HG03439 (cell line): ENCODE measurements around the gene ATG9B.
"Not testable (repeated sequence)": the region's sequence is repeated elsewhere in the genome, so short reads cannot be mapped to it uniquely, and the experiment has no call there.

Experiments used
- ATAC-seq: cut with Tn5 transposase; IDR thresholded peaks from one replicate; pipeline ENCODE4 v1.9.1; 2021; ENCODE audit warnings: mild to moderate bottlenecking, moderate library complexity; ENCODE audit not compliant: unreplicated experiment

The ATG9B gene

DNA sequence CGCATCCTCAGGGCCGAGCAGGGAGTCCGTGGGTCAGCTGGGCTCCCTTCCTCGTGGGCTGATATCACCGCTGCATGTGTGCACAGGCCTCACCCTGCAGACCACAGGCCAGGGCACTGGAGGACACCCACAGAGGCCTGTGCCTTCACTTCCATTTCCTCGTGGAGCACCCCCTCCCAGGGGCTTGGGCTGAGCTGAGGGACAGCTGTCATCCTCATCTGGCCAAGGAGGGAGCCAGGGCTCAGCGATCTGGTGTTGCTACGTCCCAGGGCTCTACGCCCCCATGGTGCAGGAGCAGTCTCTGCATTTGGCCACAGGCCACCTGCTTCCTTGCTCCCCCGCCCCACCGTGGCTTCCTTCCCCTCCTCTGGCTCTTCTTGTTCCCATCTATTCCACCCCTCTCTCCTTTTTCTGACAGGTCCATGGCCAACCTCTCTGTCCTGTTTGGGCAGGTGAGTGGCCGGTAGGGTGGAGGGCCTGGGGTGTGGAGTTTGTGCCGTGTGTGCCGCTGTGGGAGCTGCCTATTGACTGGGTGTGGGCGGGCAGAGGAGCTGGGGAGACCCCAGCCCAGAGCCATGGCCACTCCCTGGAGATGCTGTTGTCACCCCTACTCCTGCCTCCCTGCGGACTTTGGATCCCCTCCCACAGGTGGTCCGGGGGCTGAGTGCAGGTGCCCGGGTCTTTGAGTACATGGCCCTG lies 15.7 kb upstream of the ATG9B start:
- ATAC-seq, result no peak

DNA sequence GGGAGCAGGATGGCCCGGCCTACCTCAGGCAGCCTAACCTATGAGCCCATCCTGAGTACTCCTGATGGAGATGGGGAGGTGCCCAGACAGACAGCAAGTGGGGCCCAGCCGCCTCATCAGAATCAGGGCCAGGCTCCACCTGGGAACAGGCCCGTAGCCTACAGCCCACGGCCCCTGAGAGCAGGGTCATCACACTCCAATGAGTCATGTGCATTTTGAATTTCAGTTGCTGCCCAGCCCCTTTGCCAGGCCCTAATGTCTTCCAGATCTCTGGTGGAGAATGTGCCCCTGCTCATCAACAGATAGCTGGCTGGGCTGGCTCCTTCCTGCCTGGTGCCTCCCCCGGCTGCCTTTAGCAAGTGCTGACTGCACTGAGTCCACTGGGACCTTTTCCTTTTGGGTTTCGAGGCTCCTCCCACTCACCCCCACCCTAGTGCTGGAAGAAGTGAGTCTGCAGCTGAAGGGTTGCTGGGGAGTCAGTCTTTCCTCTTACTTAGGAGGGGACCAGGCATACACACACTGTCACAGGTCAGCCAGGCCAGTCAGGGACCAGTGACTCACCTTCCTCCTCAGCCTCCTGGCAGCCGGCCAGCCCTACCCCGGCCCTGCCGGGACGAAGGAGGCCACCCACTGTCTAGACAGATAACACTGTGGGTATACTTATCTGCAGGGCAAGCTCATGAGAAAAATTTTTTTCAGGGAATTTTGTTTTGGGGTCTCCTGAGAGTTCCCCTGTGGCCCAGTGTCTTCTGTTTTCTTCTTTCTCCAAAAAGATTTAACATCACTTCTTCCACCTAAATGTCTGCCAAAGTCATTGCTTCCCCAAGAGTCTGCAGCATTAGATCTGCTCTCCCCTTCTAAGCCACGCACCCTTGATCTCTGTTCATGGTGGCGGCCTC lies 14.9 kb upstream of the ATG9B start:
- no peak for ATAC-seq

DNA sequence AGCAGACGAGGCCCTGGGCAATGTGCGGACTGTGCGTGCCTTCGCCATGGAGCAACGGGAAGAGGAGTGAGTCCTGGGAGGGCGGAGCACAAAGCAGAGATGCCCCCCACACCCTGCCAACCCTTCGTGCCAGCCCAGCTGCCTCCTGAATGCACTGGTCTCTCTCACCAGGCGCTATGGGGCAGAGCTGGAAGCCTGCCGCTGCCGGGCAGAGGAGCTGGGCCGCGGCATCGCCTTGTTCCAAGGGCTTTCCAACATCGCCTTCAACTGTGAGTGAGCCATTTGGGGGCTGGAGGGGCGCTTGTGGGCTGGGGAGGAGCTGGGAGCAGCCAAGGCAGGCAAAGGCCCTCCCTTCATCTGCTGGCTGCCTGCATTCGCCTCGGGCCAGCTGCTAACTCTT lies 11.6 kb upstream of the ATG9B start:
- no peak for ATAC-seq

DNA sequence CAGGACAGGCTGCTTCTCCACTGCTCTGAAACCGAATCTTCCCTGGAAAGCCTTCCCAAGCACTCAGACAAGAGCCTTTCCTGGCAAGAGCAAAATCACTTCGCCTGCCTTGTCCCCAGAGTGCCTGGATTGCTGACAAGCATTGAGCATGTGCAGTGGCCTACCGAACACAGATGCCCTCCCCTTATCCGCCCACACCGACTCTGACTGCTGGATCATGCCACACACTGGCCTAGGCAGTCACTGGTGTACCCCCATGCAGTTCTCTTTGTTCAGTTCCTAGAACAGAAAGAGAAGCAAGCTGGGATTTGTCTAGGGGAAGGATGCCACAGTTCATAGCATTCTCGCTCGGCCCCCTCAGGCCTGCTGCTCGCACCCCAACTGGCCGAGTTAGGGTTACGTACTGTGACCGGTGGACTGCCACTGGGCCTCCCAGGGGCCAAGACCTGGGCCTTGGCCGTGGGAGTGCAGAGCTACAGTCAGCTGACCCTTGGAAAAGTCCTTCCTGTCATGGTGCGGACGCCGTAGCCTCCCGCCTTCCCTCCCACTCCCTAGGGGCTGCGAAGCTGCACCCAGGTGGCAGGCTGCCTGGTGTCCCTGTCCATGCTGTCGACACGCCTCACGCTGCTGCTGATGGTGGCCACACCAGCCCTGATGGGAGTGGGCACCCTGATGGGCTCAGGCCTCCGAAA lies 10.9 kb upstream of the ATG9B start:
- ATAC-seq, result no peak

DNA sequence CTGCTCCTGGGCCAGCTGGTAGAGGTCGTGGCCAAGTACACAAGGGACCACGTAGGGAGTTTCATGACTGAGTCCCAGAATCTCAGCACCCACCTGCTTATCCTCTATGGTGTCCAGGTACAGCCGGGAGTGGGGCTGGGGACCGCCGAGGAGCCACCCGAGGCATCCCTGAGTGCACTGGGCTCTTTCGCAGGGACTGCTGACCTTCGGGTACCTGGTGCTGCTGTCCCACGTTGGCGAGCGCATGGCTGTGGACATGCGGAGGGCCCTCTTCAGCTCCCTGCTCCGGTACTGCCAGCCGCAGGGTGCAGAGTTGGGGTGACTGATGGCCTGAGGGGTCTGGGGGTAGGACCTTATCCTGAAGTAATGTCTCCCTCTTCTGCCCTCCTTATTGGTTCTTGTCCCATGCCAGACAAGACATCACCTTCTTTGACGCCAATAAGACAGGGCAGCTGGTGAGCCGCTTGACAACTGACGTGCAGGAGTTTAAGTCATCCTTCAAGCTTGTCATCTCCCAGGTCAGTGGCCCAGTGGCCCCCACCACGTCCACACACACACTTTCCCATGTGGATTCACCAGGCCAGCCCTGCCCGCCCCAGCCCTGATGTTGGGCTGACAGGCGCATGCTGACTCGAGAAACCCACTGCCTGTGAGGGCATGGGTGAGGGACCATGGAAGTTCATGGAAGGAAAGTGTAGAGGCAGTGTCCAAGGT lies 10.2 kb upstream of the ATG9B start:
- ATAC-seq, result no peak

DNA sequence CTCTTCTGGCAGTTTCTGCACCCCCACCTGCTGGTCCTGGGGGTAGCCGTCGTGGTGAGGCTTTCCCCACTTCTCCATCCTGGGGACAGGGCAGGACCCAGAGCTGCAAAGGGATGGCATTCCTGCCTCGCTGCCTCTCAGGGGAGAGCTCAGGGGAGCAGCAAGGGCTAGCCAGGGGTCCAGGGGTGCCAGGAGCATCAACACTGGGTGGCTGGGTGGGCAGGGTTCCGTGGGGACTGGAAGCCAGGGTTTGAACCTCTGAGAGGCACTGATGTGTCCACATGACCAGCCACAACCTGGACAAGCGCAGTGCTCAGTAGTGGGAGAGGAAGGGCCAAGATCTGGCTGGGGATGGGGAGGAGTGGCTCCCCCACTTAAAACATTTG lies 9.6 kb upstream of the ATG9B start:
- ATAC-seq, result no peak

DNA sequence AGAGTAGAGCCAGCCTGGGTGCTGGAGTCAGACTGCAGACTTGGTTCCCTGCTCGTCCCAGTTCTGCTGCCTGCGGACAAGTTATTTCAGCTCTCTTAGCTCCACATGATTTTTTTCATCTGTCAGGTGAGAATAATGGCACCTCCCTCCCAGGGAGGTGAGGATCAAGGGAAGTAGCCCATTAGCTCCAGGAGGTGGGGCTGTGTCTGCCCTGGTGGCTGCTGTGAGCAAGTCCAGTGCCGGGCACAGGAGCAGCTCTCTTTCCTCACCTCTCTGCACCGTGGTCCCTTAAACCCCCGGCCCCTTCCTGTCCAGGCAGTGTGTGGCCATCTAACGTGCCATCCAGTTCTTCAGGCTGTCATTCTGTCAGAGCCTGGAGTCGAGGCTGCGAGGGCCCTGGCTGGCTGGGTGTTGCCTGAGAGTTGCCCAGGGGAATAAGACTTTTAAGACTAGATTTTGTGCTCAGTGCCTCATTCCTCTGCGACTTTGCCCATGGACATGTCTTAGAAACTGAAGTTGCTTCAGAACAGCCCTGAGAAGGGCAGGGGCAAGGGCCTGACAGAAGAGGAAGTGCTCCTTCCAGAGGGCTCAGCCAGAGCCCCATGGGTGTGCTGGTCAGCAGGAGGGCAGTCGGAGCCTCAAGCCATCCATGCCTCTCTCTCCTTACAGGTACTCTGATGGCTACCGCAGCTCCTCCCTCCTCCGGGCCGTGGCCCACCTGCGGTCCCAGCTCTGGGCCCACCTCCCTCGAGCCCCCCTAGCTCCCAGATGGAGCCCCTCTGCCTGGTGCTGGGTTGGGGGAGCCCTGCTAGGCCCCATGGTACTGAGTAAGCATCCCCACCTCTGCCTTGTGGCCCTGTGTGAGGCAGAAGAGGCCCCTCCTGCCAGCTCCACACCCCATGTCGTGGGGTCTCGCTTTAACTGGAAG lies 8.9 kb upstream of the ATG9B start:
- no peak for ATAC-seq

DNA sequence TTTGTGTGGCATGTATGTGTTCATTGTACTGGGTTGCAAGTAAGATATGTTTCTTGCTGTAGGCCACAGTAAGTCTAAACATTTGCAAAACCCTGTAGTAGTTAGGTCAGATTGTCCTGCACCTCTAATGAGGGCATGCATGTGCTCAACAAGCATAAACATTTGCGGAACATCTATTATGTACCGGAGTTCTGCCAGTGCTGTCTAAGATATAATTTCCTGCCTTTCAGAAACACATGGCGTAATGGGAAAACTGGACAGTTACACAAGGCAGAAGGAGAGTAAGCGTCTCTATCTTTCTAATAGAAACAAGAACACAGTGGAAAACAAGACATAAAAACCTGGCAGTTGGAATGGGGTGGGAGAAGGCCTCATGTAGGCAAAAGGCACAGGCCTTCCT lies 6.7 kb upstream of the ATG9B start:
- ATAC-seq, result no peak

DNA sequence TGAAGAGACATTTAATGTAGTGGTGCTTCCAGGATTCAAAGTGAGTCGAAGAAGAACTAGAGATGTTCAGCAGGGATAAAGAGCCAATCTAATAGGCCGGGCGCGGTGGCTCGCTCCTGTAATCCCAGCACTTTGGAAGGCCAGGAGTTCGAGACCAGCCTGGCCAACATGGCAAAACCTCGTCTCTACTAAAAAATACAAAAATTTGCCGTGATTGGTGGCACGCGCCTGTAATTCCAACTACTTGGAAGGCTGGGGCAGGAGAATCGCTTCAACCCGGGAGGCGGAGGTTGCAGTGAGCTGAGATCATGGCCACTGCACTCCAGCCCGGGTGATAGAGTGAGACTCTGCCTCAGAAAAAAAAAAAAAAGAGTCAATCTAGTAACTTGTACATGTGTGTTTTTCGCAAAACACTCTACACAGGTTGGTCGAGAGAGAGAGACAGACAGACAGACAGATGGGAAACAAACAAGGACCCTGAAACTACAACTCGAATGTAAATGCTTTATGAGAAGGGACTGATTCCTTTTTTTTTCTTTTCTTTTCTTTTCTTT lies 4.7 kb upstream of the ATG9B start:
- ATAC-seq, result no peak

DNA sequence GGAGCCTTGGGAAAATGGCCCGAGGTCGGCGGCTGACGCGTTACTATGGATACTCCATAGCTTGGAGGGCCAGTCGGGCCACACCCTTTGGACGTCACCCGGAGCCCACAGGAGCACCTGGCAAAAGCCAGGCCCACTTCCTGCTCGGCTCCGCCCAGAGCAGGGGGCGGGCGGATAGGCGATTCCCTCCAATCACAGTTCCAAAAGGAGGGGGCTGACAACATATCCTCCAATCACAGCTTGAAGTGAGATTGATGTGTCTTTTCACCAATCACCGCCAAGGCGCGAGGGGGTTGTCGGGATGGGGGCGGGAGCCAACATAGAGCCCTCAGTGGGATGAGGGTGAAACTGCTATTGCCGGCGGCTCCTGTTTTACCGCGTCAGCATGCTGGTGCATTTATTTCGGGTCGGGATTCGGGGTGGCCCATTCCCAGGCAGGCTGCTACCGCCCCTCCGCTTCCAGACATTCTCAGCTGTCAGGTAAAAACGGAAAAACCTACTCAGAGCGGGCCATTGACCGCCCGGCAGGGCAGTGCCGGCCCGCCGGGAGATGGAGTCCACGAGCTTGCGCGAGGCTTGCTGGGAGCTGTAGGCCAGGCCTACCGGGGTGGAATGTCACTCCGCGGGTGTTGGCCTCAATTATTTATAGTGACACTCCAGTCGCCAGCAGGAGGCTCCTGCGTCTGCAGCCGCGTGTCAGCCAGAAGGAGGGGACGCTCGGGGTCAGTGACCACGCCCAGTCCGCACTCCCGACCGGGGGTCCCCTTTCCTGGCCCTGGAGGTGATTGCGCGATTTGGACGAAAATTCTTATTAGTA lies 4.0 kb upstream of the ATG9B start, which contains the start of gene ABCB8:
TSS of gene ABCB8 (plus strand) at position 320 of the 817 bp plus-strand sequence. CDS start at position 386, 66 bp downstream.
- ATAC-seq, result peak; percentile 95

DNA sequence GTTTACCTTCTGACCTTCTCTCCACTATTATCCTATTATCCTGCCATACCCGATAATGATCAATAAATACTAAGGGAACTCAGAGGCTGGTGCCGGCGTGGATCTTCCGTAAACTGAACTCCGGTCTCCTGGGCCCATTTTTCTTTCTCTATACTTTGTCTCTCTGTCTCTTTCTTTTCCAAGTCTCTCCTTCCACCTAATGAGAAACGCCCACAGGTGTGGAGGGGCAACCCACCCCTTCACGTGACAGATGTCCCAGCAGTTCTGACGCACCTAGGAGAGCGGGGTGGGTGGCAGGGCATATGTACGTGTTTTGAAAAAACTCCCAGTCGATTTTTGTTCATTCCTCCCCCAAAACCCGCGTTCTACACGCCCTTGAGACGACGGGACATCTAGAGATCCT lies 3.4 kb upstream of the ATG9B start:
- ATAC-seq, result not testable (repeated sequence)

DNA sequence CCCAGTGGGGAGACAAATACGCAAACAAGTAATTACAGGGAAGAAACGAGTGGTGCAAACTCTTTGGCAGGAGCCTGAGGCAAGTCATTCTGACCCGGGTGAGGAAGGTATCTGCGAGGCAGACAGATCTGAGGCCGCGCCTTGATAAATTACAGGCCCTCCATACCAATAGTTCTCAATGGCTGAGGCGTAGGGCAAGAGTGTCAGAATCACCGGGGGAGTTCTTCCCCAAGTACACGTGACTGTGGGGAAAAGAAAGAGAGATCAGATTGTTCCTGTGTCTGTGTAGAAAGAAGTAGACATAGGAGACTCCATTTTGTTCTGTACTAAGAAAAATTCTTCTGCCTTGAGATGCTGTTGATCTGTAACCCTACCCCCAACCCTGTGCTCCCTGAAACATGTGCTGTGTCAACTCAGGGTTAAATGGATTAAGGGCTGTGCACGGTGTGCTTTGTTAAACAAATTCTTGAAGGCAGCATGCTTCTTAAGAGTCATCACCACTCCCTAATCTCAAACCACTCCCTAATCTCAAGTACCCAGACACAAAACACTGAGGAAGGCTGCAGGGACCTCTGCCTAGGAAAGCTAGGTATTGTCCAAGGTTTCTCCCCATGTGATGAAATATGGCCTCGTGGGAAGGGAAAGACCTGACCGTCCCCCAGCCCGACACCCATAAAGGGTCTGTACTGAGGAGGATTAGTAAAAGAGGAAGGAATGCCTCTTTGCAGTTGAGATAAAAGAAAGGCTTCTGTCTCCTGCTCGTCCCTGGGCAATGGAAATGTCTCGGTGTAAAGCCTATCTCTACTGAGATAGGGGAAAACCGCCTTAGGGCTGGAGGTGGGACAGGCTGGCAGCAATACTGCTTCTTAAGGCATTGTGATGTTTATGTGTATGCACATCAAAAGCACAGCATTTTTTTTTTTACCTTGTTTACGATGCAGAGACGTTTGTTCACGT lies 2.8 kb upstream of the ATG9B start:
- ATAC-seq, result not testable (repeated sequence)

DNA sequence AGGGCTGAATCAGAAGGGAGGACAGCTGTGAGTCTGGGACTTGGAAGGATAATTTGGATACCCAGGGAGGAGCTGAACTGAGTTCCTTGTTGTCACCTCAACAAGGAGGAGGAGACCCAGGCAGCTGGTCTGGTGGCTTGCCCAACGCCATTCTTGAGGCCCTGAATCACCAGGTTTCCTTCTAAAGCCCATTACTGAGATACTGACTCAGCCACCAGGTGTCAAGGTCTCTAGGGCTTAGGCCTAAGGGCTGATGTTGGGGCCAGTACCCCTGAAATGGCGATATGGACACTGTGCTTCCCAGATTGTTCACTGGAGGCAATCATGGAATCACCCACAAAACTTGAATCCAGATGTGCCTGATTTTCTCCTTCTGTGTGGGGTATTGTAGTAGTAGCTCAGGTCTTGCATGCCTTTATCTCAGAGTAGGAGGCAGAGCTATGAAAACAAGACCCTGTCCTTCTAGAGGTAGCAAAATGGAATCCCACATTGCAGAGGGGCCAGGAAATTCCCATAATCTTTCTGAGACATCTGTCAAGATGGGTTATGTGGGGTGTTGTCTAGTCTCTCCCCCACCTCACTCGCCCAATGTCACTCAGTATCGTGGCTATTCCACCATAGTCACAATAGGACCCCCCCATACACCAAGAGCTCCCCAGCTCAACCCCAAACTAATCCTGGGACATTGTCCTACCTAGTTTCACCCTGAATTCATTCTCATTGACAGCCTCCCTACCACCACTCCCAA lies 1.8 kb upstream of the ATG9B start:
- ATAC-seq, result no peak

DNA sequence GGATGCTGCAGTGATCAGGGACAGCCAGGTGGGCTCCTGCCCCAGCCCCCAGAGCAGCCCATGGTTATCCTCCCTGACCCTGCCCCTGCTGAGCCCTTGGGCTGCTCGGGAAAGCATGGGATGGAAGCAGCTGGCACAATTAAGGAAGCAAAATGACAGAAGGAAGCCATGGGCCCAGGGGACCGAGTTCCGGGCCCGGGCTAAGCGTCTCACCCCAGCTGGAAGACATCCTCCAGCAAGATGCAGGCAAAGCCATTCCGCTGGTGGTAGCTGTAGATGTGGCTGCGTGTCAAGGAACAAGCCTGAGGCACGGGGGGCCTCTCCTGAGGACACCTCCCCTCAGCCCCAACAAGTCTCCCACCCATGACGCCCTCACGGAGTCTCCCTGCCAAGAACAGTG lies 1.1 kb downstream of the ATG9B start:
- no peak for ATAC-seq

DNA sequence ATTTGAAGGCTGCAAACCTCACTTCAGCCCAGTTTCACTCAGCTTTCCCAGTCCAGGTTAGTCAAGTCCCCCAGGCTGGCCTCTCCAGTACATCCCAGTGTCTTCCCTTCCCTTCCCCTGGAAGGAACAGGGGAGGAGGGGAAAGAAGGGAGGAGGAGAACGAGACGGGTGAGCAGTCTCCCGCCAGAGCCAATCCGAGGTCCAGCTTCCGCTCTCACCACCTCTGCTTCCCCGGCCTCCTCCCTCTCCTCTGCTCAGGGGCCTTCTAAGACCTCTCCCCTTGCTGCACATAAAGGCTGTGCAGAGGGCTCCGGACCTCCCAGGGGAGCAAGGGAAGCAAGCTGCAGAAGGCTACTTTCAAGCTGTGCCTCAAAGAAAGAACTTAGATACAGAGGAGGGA lies 4.1 kb downstream of the ATG9B start:
- ATAC-seq, result no peak

DNA sequence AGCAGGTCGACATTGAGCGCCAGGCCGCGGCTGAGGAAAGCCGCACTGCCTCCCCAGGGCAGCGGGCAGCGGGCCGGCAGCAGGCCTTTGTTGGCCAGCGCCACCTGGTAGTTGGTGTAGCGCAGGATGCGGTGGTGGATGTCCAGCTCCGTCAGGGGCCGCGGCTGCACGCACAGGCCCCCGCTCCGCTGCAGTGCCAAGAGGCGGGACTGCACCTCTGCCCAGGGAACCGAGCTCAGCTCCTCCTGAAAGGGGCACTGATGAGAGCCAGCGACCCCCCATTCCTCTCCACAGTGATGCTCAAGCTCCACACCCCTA lies 5.2 kb downstream of the ATG9B start:
- ATAC-seq, result no peak
